ENCODE data around the gene CATSPERD. TPM values are rescaled to one million over a fixed set of nuclear protein-coding genes. Genes with fewer than 3 reads are reported as not detected.
A peak's percentile ranks its signal among the peaks of the same experiment; 100 is the strongest.

CATSPERD gene
- total and polyA plus RNA-seq, 9 of the 15 experiments (the other 6 are each of a cell fraction or from before 2014, with no cell fraction given), result not detected

DNA sequence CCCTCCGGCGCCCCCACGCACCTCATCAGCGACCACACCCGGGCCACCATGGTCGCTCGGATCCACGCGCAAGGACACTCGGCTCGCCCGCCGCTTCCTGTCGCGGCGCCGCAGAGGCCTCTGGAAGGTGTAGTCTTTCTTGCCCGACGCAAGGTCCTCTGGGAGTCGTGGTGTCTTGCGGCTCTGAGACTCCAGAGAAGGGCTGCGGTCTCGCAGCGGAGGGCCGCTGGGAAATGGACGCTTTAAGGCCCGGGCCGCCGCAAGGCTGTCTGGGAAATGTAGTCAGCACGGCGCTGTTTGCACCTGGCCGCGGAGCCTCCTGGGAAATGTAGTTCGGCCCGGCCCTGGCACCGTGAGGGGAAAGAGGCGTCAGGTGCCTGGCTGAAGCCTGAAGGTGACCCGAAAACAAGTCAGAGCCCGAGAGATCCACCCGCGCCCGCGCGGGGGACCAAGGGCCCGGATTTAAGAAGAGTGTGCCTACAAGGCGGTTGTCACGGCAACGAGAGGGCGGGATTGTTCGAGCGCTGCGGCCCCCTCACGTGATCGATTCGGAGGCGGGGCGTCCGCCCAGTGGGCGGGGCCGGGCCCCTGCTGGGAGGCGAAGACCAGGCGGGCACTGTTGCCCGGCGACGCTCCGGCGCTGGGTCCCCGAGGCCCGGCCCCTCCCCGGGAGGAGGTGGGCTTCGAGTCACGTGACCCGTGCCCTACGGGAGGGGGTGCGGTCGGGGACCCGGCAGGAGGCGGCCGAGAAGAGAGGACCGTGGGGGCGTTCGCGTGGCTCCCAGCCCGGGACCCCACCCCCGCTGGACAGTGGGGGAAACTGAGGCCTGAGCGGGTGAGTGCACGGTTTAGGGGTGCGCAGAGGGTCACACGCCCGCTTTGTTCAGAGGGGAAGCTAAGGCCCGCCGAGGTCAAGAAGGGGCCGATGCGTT, 39.7 kb upstream of the CATSPERD start, which contains the start of the genes HSD11B1L and MICOS13 (continued):
- TF ChIP-seq, protein P1, sequence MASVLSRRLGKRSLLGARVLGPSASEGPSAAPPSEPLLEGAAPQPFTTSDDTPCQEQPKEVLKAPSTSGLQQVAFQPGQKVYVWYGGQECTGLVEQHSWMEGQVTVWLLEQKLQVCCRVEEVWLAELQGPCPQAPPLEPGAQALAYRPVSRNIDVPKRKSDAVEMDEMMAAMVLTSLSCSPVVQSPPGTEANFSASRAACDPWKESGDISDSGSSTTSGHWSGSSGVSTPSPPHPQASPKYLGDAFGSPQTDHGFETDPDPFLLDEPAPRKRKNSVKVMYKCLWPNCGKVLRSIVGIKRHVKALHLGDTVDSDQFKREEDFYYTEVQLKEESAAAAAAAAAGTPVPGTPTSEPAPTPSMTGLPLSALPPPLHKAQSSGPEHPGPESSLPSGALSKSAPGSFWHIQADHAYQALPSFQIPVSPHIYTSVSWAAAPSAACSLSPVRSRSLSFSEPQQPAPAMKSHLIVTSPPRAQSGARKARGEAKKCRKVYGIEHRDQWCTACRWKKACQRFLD (CRISPR knock-in tag; IDR thresholded peaks at IDR 0.05), result peak; percentile 93
- TF ChIP-seq HNRNPUL1 (IDR thresholded peaks at IDR 0.05; ENCODE audit: low read length) (no peak), ZNF354B (CRISPR knock-in tag; IDR thresholded peaks at IDR 0.05) (no peak), MTF1 (CRISPR knock-in tag; IDR thresholded peaks at IDR 0.05; ENCODE audit: borderline replicate concordance) (no peak), SIN3B (IDR thresholded peaks at IDR 0.05; ENCODE audit: low read depth) (0 out of 2 replicates have a peak, but pooled peaks have one; percentile 10), POLR2AphosphoS5 (IDR thresholded peaks at IDR 0.05; ENCODE audit: control insufficient read depth, insufficient read depth, low read depth, low read length) (peak; percentile 72), NEUROD1 (IDR thresholded peaks at IDR 0.05; ENCODE audit: borderline replicate concordance, low read depth, low read length, partially characterized antibody) (no peak), NFE2 (IDR thresholded peaks at IDR 0.05; ENCODE audit: low read depth) (no peak), LEF1 (IDR thresholded peaks at IDR 0.05) (no peak), ZNF561 (CRISPR knock-in tag; conservative IDR thresholded peaks at IDR 0.05) (no peak)
- TF ChIP-seq, protein P2, sequence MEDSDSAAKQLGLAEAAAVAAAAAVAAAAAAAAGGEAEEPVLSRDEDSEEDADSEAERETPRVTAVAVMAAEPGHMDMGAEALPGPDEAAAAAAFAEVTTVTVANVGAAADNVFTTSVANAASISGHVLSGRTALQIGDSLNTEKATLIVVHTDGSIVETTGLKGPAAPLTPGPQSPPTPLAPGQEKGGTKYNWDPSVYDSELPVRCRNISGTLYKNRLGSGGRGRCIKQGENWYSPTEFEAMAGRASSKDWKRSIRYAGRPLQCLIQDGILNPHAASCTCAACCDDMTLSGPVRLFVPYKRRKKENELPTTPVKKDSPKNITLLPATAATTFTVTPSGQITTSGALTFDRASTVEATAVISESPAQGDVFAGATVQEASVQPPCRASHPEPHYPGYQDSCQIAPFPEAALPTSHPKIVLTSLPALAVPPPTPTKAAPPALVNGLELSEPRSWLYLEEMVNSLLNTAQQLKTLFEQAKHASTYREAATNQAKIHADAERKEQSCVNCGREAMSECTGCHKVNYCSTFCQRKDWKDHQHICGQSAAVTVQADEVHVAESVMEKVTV (CRISPR knock-in tag; IDR thresholded peaks at IDR 0.05), result no peak; the same call in 1 of the 2 replicates
- TF ChIP-seq, protein P3, sequence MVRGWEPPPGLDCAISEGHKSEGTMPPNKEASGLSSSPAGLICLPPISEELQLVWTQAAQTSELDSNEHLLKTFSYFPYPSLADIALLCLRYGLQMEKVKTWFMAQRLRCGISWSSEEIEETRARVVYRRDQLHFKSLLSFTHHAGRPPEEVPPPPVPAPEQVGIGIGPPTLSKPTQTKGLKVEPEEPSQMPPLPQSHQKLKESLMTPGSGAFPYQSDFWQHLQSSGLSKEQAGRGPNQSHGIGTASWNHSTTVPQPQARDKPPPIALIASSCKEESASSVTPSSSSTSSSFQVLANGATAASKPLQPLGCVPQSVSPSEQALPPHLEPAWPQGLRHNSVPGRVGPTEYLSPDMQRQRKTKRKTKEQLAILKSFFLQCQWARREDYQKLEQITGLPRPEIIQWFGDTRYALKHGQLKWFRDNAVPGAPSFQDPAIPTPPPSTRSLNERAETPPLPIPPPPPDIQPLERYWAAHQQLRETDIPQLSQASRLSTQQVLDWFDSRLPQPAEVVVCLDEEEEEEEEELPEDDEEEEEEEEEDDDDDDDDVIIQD (CRISPR knock-in tag; IDR thresholded peaks at IDR 0.05), result no peak
- TF ChIP-seq, protein P4, sequence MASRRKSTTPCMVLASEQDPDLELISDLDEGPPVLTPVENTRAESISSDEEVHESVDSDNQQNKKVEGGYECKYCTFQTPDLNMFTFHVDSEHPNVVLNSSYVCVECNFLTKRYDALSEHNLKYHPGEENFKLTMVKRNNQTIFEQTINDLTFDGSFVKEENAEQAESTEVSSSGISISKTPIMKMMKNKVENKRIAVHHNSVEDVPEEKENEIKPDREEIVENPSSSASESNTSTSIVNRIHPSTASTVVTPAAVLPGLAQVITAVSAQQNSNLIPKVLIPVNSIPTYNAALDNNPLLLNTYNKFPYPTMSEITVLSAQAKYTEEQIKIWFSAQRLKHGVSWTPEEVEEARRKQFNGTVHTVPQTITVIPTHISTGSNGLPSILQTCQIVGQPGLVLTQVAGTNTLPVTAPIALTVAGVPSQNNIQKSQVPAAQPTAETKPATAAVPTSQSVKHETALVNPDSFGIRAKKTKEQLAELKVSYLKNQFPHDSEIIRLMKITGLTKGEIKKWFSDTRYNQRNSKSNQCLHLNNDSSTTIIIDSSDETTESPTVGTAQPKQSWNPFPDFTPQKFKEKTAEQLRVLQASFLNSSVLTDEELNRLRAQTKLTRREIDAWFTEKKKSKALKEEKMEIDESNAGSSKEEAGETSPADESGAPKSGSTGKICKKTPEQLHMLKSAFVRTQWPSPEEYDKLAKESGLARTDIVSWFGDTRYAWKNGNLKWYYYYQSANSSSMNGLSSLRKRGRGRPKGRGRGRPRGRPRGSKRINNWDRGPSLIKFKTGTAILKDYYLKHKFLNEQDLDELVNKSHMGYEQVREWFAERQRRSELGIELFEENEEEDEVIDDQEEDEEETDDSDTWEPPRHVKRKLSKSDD (conservative IDR thresholded peaks at IDR 0.05; ENCODE audit: low read length), result no peak
- TF ChIP-seq, protein P5, sequence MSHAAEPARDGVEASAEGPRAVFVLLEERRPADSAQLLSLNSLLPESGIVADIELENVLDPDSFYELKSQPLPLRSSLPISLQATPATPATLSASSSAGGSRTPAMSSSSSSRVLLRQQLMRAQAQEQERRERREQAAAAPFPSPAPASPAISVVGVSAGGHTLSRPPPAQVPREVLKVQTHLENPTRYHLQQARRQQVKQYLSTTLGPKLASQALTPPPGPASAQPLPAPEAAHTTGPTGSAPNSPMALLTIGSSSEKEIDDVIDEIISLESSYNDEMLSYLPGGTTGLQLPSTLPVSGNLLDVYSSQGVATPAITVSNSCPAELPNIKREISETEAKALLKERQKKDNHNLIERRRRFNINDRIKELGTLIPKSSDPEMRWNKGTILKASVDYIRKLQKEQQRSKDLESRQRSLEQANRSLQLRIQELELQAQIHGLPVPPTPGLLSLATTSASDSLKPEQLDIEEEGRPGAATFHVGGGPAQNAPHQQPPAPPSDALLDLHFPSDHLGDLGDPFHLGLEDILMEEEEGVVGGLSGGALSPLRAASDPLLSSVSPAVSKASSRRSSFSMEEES (CRISPR knock-in tag; IDR thresholded peaks at IDR 0.05), result peak; percentile 99
- TF ChIP-seq, protein P6, sequence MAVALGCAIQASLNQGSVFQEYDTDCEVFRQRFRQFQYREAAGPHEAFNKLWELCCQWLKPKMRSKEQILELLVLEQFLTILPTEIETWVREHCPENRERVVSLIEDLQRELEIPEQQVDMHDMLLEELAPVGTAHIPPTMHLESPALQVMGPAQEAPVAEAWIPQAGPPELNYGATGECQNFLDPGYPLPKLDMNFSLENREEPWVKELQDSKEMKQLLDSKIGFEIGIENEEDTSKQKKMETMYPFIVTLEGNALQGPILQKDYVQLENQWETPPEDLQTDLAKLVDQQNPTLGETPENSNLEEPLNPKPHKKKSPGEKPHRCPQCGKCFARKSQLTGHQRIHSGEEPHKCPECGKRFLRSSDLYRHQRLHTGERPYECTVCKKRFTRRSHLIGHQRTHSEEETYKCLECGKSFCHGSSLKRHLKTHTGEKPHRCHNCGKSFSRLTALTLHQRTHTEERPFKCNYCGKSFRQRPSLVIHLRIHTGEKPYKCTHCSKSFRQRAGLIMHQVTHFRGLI (CRISPR knock-in tag; IDR thresholded peaks at IDR 0.05), result no peak

All from K562 (cell line).